ENCODE data around the gene EHF.
A peak's percentile ranks its signal among the peaks of the same experiment; 100 is the strongest.

EHF gene

DNA sequence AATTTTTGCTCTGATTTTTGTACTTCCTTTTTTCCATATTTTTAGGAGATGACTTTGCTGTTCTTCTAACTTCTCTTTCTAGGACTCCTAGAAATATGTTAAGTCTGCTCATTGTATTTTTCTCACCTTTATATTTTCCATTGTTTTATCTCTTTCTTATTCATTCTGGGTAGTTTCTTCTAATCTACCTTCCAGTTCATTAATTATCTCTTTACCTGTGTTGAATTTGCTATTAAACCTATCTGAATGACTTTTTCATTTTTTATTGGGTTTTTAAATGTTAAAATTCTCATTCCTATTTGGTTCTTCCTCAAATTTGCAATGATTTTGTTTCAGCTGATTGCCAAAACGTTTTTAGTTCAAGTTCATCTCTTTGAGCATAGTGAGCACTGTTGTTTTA, 27.8 kb upstream of the EHF start:
- ChIA-PET POLR2A (no interaction called here), CTCF (no interaction called here)
- H3K4me3 ChIP-seq (ENCODE audit: low read depth, low read length) = no peak overlapping the region
- TF ChIP-seq, protein P1, sequence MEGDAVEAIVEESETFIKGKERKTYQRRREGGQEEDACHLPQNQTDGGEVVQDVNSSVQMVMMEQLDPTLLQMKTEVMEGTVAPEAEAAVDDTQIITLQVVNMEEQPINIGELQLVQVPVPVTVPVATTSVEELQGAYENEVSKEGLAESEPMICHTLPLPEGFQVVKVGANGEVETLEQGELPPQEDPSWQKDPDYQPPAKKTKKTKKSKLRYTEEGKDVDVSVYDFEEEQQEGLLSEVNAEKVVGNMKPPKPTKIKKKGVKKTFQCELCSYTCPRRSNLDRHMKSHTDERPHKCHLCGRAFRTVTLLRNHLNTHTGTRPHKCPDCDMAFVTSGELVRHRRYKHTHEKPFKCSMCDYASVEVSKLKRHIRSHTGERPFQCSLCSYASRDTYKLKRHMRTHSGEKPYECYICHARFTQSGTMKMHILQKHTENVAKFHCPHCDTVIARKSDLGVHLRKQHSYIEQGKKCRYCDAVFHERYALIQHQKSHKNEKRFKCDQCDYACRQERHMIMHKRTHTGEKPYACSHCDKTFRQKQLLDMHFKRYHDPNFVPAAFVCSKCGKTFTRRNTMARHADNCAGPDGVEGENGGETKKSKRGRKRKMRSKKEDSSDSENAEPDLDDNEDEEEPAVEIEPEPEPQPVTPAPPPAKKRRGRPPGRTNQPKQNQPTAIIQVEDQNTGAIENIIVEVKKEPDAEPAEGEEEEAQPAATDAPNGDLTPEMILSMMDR (IDR thresholded peaks at IDR 0.05; ENCODE audit: insufficient read depth, low read length, missing control alignments) = no peak
- DNase-seq (ENCODE audit: low read depth, low spot score) = no peak

DNA sequence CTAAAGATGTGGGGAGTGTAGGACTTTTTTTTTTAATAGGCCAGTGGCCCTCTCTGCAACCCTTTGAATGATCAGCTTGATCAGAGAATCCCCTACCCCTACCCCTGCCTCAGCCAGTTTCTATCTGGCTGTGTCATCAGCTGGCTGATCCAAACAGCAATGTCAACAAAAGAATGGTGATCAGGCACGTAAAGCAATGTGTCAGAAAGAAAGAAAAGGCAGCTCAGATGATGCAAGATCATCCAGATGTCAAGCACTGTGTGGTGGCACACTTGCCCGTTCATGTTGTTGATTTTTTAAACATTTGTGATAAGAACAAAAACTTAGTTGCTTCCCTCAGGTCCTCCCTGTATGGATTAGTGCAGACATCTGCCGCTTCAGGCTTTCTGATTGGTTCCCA, 26.3 kb upstream of the EHF start:
- ChIA-PET POLR2A (no interaction called here), CTCF (interaction anchor here (2.2 to 4.4 kb wide), 2 partner anchors 8 to 297 kb away, joined by 11 to 48 read pairs; no protein-coding TSS in a partner anchor)
- TF ChIP-seq, protein P1 (IDR thresholded peaks at IDR 0.05; ENCODE audit: insufficient read depth, low read length, missing control alignments) = no peak
- DNase-seq (ENCODE audit: low read depth, low spot score) = no peak
- H3K4me3 ChIP-seq (ENCODE audit: low read depth, low read length) = no peak overlapping the region

DNA sequence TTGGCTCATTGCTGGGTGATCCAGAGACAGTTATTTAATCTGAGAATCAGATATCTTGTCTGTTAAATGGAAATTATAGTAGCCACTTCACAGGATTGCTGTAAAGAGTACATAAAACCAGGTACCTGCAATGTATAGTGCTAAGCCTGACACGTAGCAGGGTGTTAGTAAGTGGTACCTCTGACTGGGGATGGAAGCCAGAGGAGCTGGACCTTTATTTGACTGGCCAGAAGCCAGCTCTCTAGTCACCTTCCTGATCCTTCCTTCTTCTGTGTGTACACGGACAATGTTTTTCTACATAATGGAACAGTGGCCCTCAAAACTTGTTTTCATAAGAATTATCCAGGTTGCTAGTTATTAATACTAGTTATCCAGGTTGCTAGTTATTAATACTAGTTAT, 25.5 kb upstream of the EHF start:
- ChIA-PET CTCF (interaction anchor here (2.2 to 4.4 kb wide), 2 partner anchors 9 to 297 kb away, joined by 11 to 48 read pairs; no protein-coding TSS in a partner anchor), POLR2A (no interaction called here)
- TF ChIP-seq, protein P1 (IDR thresholded peaks at IDR 0.05; ENCODE audit: insufficient read depth, low read length, missing control alignments) = no peak

DNA sequence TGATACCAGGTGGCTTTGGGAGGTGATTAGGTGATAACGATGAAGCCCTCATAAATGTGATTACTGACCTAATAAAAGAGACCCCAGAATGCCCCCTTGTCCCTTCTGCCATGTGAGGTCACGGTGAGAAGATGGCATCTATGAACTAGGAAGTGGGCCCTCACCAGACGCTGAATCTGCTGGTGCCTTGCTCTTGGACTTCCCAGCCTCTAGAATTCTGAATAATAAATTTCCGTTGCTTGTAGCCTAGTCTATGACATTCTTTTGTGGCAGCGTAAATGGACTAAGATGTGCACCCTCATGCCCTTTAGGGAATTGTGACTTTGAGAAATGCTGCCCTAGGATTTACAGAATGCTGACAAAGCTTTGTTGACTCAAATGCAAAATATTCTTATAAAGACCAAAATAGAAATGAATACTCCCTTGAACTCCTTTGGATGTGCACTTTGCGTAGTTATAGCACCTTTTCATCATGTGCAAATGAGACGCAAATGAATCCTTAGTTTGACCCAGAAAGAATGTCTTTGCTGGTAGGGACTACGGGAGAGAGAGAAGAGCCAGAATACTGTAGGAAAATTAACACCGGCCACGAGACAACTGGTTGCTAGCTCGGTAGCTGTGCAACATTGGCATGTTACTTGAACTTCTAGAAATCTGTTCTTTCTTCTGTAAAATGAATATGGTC, 24.8 kb upstream of the EHF start:
- TF ChIP-seq, protein P1 (IDR thresholded peaks at IDR 0.05; ENCODE audit: insufficient read depth, low read length, missing control alignments) = no peak
- DNase-seq (ENCODE audit: low read depth, low spot score) = no peak
- CTCF ChIA-PET = interaction anchor here (1.3 to 4.4 kb wide), 3 partner anchors 10 to 295 kb away, joined by 4 to 48 read pairs (median 4); no protein-coding TSS in a partner anchor
- POLR2A ChIA-PET = no interaction called here
- H3K4me3 ChIP-seq (ENCODE audit: low read depth, low read length) = no peak overlapping the region

More for the DNA sequence above, 25.5 kb upstream of the EHF start:
- no peak for DNase-seq (ENCODE audit: low read depth, low spot score)
- no peak overlapping the region for H3K4me3 ChIP-seq (ENCODE audit: low read depth, low read length)

DNA sequence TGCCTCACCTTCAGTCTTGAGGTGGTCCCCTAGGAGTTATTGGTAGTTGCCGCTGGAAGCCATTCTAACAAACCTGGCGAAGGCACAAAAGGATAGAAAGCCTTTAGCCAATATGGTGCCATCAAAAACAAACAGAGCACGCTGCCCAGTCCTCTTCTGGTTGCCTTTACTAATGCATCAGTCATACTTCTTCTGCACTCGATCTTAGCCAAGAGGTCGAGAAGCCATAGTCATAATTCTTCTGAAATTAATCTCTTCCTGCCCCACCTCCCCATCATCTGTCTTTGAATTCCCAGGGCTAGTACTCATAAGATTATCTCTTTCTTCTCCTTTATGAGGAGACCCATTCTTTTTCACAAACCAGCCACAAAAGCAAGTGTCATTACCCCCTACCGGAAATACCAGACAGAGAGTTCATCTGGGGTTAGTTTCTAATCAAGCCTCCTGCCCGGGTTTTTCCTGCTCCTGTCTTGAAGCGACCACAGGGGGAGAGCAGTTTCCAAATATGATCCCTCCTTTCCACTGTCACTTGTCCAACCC, 21.4 kb upstream of the EHF start:
- TF ChIP-seq, protein P1 (IDR thresholded peaks at IDR 0.05; ENCODE audit: insufficient read depth, low read length, missing control alignments) = no peak
- ChIA-PET POLR2A (no interaction called here), CTCF (no interaction called here)
- DNase-seq (ENCODE audit: low read depth, low spot score) = peak; percentile 41
- no peak overlapping the region for H3K4me3 ChIP-seq (ENCODE audit: low read depth, low read length)

DNA sequence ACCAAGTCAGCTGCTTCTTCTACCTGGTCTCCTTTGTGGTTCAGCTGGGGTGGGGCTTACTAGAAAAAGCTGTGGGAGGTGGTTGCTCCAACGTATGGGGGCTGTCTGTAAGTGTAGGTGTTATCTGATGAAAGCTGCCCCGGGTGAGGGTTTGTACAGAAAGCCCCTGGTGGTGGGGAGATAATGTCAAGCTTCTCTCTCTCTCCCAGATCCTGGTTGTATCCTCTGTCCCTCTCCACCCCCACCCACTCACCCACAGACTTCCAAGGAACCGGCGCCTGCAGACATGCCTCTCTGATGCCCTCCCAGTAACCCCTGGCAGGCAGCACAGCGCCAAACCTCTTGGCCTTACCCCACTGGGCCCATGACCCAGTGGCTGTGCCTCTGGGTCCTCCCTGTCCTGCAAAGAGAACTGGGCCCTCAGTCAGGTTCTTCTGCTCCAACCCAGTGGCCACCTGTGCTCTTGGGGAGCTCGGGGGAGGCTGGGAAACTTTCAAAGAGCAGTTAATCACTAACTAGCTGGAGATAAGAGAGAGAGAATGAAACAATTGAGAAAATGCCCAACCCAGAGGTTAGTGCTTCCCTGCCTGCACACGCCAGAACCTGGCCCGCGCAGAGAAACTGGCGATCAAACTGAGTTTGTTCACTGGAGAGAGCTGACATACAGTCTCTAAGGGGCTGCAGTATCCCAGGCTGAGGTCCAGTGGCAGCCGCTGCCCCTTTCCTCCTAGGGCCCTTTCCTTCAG, 20.4 kb upstream of the EHF start:
- TF ChIP-seq, protein P1 (IDR thresholded peaks at IDR 0.05; ENCODE audit: insufficient read depth, low read length, missing control alignments) = no peak
- no peak for DNase-seq (ENCODE audit: low read depth, low spot score)
- ChIA-PET CTCF (interaction anchor here (1.2 to 1.8 kb wide), 2 partner anchors 13 to 15 kb away, joined by 6 to 7 read pairs; no protein-coding TSS in a partner anchor), POLR2A (interaction anchor here (1.5 kb wide), 1 partner anchor 14 kb away, joined by 3 read pairs; no protein-coding TSS in a partner anchor)
- no peak overlapping the region for H3K4me3 ChIP-seq (ENCODE audit: low read depth, low read length)

All from AG04449 (cell line).